ENCODE measurements around the gene SMIM43.
"Not testable (repeated sequence)": the region's sequence is repeated elsewhere in the genome, so short reads cannot be mapped to it uniquely, and the experiment has no call there.

SMIM43 gene

DNA sequence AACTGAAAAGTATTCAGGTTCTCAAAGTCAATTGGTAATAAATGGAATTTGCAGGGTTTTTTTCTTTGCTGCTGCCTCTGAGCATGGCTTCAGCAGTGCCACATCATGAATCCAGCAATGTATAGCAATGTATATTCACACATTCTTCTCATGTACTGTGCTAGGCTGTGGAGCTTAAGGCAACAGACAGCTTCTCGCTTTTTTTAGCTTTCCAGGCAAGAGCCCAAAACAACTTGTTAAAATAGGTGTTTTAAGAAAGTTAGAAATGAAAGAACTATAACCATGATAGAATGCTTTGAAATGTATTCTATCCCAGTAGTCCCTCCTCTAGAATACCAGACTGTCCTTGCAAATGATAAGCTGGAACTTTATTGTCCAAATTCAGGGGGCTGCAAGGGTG is 30.4 kb downstream of the SMIM43 start:
- DNase-seq, result no peak

DNA sequence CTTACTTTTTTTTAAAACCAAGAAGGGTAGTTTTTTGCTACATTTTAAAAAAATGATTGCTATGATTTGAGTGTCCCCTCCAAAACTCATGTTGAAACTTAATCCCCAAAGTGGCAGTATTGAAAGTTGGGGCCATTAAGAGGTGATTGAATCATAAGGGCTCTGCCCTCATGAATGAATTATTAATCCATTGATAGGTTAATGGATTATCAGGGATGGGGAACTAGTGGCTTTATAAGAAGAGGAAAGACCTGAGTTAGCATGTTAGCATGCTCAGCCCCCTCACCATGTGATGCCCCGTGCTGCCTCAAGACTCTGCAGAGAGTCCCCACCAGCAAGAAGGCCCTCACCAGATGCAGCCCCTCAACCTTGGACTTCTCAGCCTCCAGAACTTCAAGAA is 31.0 kb downstream of the SMIM43 start:
- DNase-seq, result no peak

DNA sequence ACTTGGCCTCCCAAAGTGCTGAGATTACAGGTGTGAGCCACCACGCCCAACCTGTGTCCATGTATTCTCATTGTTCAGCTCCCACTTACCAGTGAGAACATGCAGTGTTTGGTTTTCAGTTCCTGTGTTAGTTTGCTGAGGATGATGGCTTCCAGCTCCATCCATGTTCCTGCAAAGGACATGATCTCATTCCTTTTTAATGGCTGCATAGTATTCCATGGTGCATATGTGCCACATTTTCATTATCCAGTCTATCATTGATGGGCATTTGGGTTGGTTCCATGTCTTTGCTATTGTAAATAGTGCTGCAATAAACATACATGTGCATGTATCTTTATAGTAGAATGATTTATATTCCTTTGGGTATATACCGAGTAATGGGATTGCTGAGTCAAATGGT is 35.2 kb downstream of the SMIM43 start:
- DNase-seq, result not testable (repeated sequence)

DNA sequence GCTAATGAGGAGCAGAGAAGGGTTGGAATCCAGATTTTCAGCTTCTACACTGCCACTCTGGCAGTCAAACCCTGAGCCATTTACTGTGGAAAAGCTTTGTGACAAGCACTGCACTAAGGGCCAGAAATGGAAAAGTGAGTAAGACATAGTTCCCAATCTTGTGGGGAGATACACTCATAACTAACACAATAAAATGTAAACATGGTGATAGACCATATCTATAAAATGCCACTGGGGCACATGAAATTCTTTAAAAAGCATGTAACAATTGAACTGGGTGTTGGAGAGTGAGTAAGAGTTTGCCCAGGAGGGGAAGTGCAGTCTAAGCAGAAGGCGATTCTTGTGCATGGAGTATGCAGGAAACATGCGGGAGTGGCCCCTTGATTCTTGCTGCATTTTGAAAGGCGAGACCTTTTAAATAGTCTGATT is 36.2 kb downstream of the SMIM43 start:
- no peak for DNase-seq

- no peak for DNase-seq
These were observed 36.9 kb downstream of the SMIM43 start for GRCh38 chr4:121728066-121728465.

DNA sequence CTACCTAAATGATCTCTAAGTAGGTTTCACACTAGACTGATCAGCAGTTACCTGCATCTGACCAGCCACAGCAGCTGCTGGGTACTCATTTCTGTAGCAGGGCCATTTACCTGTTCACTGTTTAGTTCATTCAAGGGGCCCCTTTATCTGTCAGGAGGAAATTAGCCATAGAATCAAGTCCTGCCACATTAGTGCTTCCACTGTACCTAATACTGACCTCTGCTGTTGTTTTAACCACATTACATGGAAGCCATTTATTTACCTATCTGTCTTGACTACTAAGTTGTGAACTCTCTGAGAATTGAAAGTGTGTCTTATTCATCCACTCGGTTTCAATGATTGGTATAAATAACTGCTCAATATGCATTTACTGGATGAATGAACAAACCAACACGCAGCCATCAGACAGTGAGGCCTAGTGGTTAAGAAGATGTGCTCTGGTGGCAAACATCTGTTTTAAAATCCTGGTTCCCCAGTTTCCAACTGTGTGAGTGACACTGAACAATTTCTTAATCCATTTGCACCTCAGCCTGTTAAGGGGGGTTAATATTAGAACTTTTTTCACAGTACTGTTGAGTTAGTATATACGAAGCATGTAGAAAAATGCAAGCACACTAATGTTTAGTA is 38.2 kb downstream of the SMIM43 start:
- DNase-seq, result no peak

DNA sequence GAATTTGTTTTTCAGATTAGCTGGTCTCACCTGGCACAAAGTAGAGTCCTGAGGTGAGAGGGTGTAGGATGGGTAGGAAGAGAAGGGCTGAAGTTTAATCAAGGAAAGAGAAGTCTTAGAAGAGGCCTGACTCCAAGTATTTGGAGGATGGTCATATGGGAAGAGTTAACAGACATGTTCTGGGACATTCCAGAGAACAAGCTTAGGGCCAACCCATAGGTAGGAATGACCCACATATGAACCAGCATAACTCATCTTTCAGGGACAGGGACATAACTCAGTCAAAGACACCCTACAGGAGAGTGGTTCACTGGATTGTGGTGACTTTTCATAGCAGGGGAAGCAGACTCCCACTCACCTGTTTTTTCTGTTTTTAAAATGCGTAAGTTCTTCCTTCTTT is 40.3 kb downstream of the SMIM43 start:
- DNase-seq, result no peak

DNA sequence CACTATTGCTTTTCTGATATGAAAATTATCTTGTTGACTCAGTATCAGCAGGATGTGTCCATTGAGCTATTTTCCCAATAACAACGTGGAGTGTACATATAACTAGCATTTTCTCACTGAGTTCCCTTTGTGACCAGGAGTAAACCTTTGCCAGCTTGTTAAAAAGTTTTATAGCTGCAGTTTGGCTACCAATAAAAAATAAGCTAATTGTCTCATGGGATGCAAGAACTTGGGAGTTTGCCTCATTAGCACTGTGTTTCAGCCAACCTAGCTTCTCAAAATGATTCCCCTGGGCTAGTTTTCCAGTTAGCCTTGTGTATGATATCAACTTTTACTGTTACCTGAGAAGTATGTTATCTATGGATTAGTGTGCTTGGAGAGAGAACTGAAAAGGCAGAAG is 43.3 kb downstream of the SMIM43 start:
- no peak for DNase-seq

DNA sequence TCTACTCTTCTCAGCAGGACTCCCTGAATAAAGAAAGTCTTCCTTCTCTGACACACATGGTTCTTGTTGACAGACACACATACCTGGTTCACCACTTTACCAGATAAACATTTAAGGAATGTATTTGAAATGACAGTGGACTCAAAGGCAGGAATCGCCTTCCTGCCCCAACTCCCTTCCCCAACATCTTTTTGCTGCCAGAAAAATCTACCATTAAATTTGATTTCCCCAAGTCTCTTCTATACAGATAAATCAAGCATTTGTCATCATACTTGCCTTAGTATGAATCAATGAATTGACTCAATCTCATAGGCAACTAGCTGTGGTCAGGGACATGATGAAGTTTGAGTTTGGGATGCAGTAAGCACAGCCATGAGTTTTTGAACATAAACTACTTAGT is 44.9 kb downstream of the SMIM43 start:
- DNase-seq, result no peak

DNA sequence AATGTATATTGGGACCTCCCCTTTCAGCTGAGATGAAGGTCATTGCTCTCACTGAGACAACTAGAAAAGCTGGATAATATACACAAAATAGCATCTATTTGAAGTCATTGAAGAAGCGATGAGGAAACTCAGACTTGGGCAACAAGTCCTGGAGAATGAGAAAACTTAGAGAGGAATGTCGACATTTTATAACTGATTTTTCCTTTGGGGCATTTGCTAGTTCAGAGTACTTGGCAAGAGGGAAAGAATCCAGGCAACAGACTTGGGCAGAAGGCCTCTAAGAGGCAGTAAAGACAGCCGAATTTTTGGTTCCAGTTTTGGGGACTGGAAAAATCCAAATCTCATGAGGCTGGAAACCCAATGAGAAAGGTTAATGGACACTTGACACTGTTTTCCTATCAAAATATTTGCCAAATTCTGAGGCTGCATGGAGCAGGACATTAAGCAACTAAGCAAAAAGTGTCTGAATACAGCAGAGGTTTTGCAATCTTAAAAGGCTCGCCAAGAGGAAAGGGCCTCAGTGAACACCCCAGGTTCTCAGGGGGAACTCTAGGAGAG is 47.2 kb downstream of the SMIM43 start:
- DNase-seq, result no peak

- DNase-seq, result no peak
These were observed 50.4 kb downstream of the SMIM43 start for GRCh38 chr4:121714548-121714947.

- DNase-seq, result no peak
These were observed 52.2 kb downstream of the SMIM43 start for GRCh38 chr4:121712783-121713182.

GRCh38 chr4:121712001-121712651 is 52.8 kb downstream of the SMIM43 start:
- DNase-seq, result no peak

GRCh38 chr4:121711263-121712000 is 53.5 kb downstream of the SMIM43 start:
- peak; percentile 72 for DNase-seq

- DNase-seq, result no peak
These were observed 55.1 kb downstream of the SMIM43 start for GRCh38 chr4:121709766-121710405.

All from activated effector memory CD4-positive, alpha-beta T cell treated with anti-CD3 and anti-CD28 coated beads, Interleukin-2, amount 50 U/mL, for 16 hours (primary cell).